ENCODE measurements around the gene C19orf67. TPM values are rescaled to one million over a fixed set of nuclear protein-coding genes. Genes with fewer than 3 reads are reported as not detected.
A peak's percentile ranks its signal among the peaks of the same experiment; 100 is the strongest.
"Not testable (repeated sequence)": the region's sequence is repeated elsewhere in the genome, so short reads cannot be mapped to it uniquely, and the experiment has no call there.

C19orf67 gene
- total RNA-seq, 1 experiment from 2014 or later: not detected

DNA sequence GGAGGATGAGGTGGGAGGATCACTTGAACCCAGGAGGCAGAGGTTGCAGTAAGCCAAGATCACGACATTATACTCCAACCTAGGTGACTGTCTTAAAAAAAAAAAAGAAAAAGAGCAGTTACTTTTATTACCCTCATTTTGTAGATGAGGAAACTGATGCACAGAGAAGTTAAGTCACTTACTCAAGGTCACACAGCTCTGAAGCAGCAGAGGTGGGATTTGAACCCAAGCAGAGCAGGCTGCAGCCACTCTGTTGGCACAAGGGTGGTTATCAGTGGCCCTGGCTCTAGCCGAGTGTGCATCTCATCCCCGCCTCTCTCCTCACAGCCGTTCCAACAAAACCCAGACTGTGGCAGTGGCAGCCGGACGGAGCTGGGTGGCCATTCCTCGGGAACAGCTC is 46.4 kb downstream of the C19orf67 start:
- no peaks in the 10 kb centered on the region for H3F3A ChIP-seq (ENCODE audit: low read length, unreplicated experiment)
- DNase-seq: no peak
- H3K9me3 ChIP-seq (ENCODE audit: low read length): no peaks in the 10 kb centered on the region
- no peak overlapping the region for H2AFZ ChIP-seq (ENCODE audit: low read length)
- POLR2A ChIA-PET (ENCODE audit: unreplicated experiment): no interaction called here
- CTCF ChIA-PET: no interaction called here
- H3K27me3 ChIP-seq (ENCODE audit: low read length): no peaks in the 10 kb centered on the region
- TF ChIP-seq, protein P1, sequence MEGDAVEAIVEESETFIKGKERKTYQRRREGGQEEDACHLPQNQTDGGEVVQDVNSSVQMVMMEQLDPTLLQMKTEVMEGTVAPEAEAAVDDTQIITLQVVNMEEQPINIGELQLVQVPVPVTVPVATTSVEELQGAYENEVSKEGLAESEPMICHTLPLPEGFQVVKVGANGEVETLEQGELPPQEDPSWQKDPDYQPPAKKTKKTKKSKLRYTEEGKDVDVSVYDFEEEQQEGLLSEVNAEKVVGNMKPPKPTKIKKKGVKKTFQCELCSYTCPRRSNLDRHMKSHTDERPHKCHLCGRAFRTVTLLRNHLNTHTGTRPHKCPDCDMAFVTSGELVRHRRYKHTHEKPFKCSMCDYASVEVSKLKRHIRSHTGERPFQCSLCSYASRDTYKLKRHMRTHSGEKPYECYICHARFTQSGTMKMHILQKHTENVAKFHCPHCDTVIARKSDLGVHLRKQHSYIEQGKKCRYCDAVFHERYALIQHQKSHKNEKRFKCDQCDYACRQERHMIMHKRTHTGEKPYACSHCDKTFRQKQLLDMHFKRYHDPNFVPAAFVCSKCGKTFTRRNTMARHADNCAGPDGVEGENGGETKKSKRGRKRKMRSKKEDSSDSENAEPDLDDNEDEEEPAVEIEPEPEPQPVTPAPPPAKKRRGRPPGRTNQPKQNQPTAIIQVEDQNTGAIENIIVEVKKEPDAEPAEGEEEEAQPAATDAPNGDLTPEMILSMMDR (conservative IDR thresholded peaks at IDR 0.05; ENCODE audit: low read depth, low read length): no peak
- no peak for TF ChIP-seq EZH2phosphoT487 (IDR thresholded peaks at IDR 0.05; ENCODE audit: borderline replicate concordance, low read length)
- no peak for TF ChIP-seq EZH2 (IDR thresholded peaks at IDR 0.05; ENCODE audit: low read length, unreplicated experiment)
- no TSS peak for BruUV-seq (replicated peaks)
- H3K4me2 ChIP-seq (ENCODE audit: low read length): no peak overlapping the region
- no peaks in the 10 kb centered on the region for H3K36me3 ChIP-seq (ENCODE audit: low read depth, low read length)
- H3K4me1 ChIP-seq (ENCODE audit: insufficient read depth, low read length): no peaks in the 10 kb centered on the region
- no peak overlapping the region for H3K9ac ChIP-seq (ENCODE audit: low read length)
- H3K79me2 ChIP-seq (ENCODE audit: low read length): no peaks in the 10 kb centered on the region
- no peaks in the 10 kb centered on the region for H4K20me1 ChIP-seq (ENCODE audit: low read length)
- H3K9me2 ChIP-seq (replicated peaks; ENCODE audit: low read length): no peaks in the 10 kb centered on the region
- no peak for ATAC-seq
- intact Hi-C loops (cut with micrococcal nuclease): no loop called here
- no peak overlapping the region for H3K4me3 ChIP-seq (ENCODE audit: low read length)
- H3K27ac ChIP-seq (ENCODE audit: low read length): no peak overlapping the region

DNA sequence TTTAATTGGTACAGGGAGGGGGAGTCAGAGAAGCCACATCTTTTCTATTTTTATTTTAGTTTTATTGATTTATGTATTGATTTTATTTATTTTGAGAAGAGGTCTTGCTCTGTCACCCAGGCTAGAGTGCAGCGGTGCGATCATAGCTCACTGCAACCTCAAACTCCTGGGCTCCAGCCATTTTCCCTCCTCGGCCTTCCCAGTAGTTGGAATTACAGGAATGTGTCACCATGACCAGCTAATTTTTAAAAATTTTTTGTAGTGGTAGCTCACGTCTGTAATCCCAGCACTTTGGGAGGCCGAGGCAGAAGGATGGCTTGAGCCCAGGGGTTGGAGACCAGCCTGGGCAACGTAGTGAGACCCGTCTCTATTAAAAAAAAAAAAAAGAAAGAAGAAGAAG is 49.9 kb downstream of the C19orf67 start:
- intact Hi-C loops (cut with micrococcal nuclease): no loop called here

DNA sequence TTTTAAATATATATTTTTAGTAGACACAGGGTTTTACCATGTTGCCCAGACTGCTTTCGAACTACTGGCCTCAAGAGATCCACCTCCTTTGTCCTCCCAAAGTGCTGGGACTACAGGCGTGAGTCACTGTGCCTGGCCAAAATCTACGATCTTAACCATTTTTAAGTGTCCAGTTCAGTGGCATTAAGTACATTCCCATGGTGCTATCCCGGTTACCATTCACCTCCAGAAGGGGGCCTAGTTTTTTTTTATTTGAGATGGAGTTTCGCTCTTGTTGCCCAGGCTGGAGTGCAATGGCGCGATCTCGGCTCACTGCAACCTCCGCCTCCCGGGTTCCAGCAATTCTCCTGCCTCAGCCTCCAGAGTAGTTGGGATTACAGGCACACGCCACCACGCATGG is 50.4 kb downstream of the C19orf67 start:
- H3K9ac ChIP-seq (ENCODE audit: low read length); H3K36me3 ChIP-seq (ENCODE audit: low read depth, low read length); H3K27me3 ChIP-seq (ENCODE audit: low read length); POLR2A ChIA-PET (ENCODE audit: unreplicated experiment); H3K27ac ChIP-seq (ENCODE audit: low read length); H3K4me2 ChIP-seq (ENCODE audit: low read length); H3F3A ChIP-seq (ENCODE audit: low read length, unreplicated experiment); ATAC-seq; H3K79me2 ChIP-seq (ENCODE audit: low read length); H2AFZ ChIP-seq (ENCODE audit: low read length); H3K9me3 ChIP-seq (ENCODE audit: low read length); H3K4me3 ChIP-seq (ENCODE audit: low read length); BruUV-seq (replicated peaks); H4K20me1 ChIP-seq (ENCODE audit: low read length); H3K9me2 ChIP-seq (replicated peaks; ENCODE audit: low read length); intact Hi-C loops (cut with micrococcal nuclease); H3K4me1 ChIP-seq (ENCODE audit: insufficient read depth, low read length): not testable (repeated sequence)
- CTCF ChIA-PET: interaction anchor here (0.7 kb wide), 1 partner anchor 83 kb away, joined by 4 read pairs; the partner anchor contains the start of gene DCAF15
- TF ChIP-seq, protein P1 (conservative IDR thresholded peaks at IDR 0.05; ENCODE audit: low read depth, low read length): peak; percentile 30; the same call in 1 of the 2 replicates
- peak; percentile 35 for DNase-seq

More for the DNA sequence above, 49.9 kb downstream of the C19orf67 start:
- H4K20me1 ChIP-seq (ENCODE audit: low read length): no peaks in the 10 kb centered on the region
- no peaks in the 10 kb centered on the region for H3K36me3 ChIP-seq (ENCODE audit: low read depth, low read length)
- no peak for TF ChIP-seq EZH2 (IDR thresholded peaks at IDR 0.05; ENCODE audit: low read length, unreplicated experiment)
- TF ChIP-seq, protein P1 (conservative IDR thresholded peaks at IDR 0.05; ENCODE audit: low read depth, low read length): no peak
- no peak for TF ChIP-seq EZH2phosphoT487 (IDR thresholded peaks at IDR 0.05; ENCODE audit: borderline replicate concordance, low read length)
- H3K4me3 ChIP-seq (ENCODE audit: low read length): no peak overlapping the region
- ChIA-PET POLR2A (ENCODE audit: unreplicated experiment) (no interaction called here), CTCF (interaction anchor here (0.7 kb wide), 1 partner anchor 38 kb away, joined by 3 read pairs; no protein-coding TSS in a partner anchor)
- no peak overlapping the region for H2AFZ ChIP-seq (ENCODE audit: low read length)
- H3K79me2 ChIP-seq (ENCODE audit: low read length): no peaks in the 10 kb centered on the region
- no peaks in the 10 kb centered on the region for H3F3A ChIP-seq (ENCODE audit: low read length, unreplicated experiment)
- no peak overlapping the region for H3K4me2 ChIP-seq (ENCODE audit: low read length)
- ATAC-seq (no peak), DNase-seq (no peak)
- no peaks in the 10 kb centered on the region for H3K9me3 ChIP-seq (ENCODE audit: low read length)
- H3K27me3 ChIP-seq (ENCODE audit: low read length): no peaks in the 10 kb centered on the region
- no peak overlapping the region for H3K9ac ChIP-seq (ENCODE audit: low read length)
- no TSS peak for BruUV-seq (replicated peaks)
- H3K4me1 ChIP-seq (ENCODE audit: insufficient read depth, low read length): no peaks in the 10 kb centered on the region
- H3K9me2 ChIP-seq (replicated peaks; ENCODE audit: low read length): no peaks in the 10 kb centered on the region
- H3K27ac ChIP-seq (ENCODE audit: low read length): no peak overlapping the region
